Cardiac muscle cell (in vitro differentiated cells and primary cell): ENCODE measurements around the gene HOXC10. TPM values are rescaled to one million over a fixed set of nuclear protein-coding genes. Genes with fewer than 3 reads are reported as not detected.

Experiments
- DNase-seq, 2 donors: peaks; one replicate each; pipeline versions ENCODE4 v3.0.0 to v3.0.0-alpha.2; 2010 to 2017; ENCODE audit warnings: low read depth in 1 of 2, low spot score in 1 of 2
- H3K27ac ChIP-seq: fragments of 200-600 bp; sonication (generic); 2 replicates; pipeline ENCODE4 v1.5.1; 2016
- H3K27me3 ChIP-seq: fragments of 200-600 bp; sonication (generic); 2 replicates; pipeline ENCODE4 v1.6.0; 2016; ENCODE audit warnings: control low read depth
- H3K36me3 ChIP-seq: fragments of 200-600 bp; sonication (generic); 2 replicates; pipeline ENCODE4 v1.5.1; 2016; ENCODE audit warnings: control low read depth
- H3K4me1 ChIP-seq: fragments of 200-600 bp; sonication (generic); 2 replicates; pipeline ENCODE4 v1.8.1; 2017; ENCODE audit warnings: low read depth, mild to moderate bottlenecking, mixed run types
- H3K4me3 ChIP-seq: fragments of 200-600 bp; sonication (generic); 2 replicates; pipeline ENCODE4 v1.5.1; 2016; ENCODE audit warnings: mild to moderate bottlenecking
- H3K9me3 ChIP-seq: fragments of 200-600 bp; sonication (generic); 2 replicates; pipeline ENCODE4 v1.5.1; 2017; ENCODE audit warnings: low read depth, mild to moderate bottlenecking, control low read depth
- polyA plus RNA-seq: library from polyadenylated mRNA; unstranded; fragments of >200 nt; fragmentation: Nextera tagmentation; extraction: Ambion mirVana; gene quantifications from 2 replicates; pipeline ENCODE4 v1.2.1, GENCODE V29; 2016
- total RNA-seq: library from RNA; depleted of rRNA; stranded (reverse); fragments of >200 nt; gene quantifications from 2 replicates; pipeline ENCODE4 v1.2.3, GENCODE V29; 2016
- TF ChIP-seq, protein P1 (sequence below): IDR thresholded peaks from 2 replicates; pipeline ENCODE4 v1.5.1; 2012; ENCODE audit warnings: low read depth, mild to moderate bottlenecking, low read length

Gene HOXC10
- total and polyA plus RNA-seq, 2 experiments from 2014 or later = not detected

DNA sequence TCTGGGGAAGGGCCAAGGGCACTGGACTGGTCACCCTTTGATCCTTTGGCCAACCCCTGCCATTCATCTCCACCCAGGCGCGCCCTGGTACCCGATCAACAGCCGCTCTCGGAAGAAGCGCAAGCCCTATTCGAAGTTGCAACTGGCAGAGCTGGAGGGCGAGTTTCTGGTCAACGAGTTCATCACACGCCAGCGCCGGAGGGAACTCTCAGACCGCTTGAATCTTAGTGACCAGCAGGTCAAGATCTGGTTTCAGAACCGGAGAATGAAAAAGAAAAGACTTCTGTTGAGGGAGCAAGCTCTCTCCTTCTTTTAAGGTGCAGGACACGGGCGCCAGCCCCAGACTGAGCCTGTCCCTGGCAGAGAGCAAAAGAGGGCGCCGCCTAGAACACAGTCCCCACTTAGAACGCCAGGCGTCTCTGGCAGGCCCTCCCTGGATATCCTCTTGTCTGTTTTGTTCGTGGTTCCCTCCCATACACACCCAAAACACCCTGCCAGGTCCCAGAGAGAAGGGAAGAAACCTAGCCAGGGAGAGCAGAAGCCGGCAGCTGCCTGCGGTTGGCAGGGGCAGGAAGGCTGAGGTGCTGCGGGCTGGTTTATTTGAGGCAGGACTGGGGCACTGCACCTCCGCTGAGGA lies 28.6 kb upstream of the HOXC10 start:
- H3K36me3 ChIP-seq = no peaks in the 10 kb centered on the region
- no peak for DNase-seq
- TF ChIP-seq, protein P1, sequence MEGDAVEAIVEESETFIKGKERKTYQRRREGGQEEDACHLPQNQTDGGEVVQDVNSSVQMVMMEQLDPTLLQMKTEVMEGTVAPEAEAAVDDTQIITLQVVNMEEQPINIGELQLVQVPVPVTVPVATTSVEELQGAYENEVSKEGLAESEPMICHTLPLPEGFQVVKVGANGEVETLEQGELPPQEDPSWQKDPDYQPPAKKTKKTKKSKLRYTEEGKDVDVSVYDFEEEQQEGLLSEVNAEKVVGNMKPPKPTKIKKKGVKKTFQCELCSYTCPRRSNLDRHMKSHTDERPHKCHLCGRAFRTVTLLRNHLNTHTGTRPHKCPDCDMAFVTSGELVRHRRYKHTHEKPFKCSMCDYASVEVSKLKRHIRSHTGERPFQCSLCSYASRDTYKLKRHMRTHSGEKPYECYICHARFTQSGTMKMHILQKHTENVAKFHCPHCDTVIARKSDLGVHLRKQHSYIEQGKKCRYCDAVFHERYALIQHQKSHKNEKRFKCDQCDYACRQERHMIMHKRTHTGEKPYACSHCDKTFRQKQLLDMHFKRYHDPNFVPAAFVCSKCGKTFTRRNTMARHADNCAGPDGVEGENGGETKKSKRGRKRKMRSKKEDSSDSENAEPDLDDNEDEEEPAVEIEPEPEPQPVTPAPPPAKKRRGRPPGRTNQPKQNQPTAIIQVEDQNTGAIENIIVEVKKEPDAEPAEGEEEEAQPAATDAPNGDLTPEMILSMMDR = no peak
- no peaks in the 10 kb centered on the region for H3K9me3 ChIP-seq
- peaks cover 100% of the 10 kb centered on the region for H3K27me3 ChIP-seq
- H3K4me1 ChIP-seq = no peaks in the 10 kb centered on the region
- no peak overlapping the region for H3K4me3 ChIP-seq
- no peak overlapping the region for H3K27ac ChIP-seq

DNA sequence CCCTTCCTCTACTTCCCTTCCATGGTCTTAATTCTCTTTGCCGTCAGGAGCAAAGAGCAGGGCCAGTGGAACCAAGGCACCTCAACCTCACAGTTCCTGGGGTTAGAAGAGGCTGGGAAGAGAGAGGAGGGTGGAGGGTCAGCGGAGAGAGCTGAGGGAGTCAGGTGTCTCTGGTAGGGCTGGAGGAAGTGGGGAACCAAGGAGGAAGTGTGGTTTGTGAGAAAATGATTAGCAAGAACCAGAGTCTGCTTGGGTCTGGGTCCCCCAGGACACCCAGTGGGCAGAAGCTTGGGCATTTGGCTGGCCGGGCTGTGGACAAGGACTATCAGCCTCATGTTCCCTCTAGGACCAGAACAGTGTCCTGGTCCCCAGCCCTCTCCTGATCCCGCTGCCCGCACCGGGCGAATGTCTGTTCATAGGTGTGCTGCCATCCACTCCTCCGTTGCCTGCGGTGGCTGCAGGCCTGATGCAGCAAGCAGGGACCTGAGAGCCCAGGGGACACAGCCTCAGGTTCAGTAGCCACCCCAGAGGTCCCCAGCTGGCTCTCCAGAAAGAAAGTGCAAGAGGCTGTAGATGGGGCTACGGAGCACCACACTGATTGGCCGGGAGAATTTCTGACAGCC lies 27.9 kb upstream of the HOXC10 start:
- TF ChIP-seq, protein P1 = no peak
- H3K36me3 ChIP-seq = no peaks in the 10 kb centered on the region
- no peak overlapping the region for H3K4me3 ChIP-seq
- DNase-seq = no peak
- peaks cover 100% of the 10 kb centered on the region for H3K27me3 ChIP-seq
- no peak overlapping the region for H3K27ac ChIP-seq
- H3K9me3 ChIP-seq = no peaks in the 10 kb centered on the region
- H3K4me1 ChIP-seq = no peaks in the 10 kb centered on the region

DNA sequence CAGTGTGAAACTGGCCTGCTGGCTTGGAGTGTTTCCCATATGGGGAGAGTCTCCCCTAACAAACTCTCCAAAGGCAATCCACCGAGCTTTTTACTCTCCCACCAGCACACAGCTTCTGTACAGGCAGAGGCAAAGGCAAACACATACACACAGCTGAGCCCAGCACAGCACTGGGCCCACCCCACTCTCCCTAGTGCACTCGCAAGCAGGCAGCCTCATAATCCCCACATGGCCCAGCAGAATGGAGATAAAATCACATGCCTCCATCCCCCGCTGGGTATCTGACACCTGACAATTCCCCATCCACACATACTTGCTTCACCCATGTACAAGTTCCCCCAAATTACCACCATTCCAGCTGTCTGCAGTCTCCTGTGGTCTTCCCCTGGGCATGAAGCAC lies 26.8 kb upstream of the HOXC10 start:
- no peak for DNase-seq
- TF ChIP-seq, protein P1 = no peak
- H3K4me1 ChIP-seq = no peaks in the 10 kb centered on the region
- peaks cover 100% of the 10 kb centered on the region for H3K27me3 ChIP-seq
- no peaks in the 10 kb centered on the region for H3K9me3 ChIP-seq
- H3K27ac ChIP-seq = no peak overlapping the region
- H3K4me3 ChIP-seq = no peak overlapping the region
- H3K36me3 ChIP-seq = no peaks in the 10 kb centered on the region

DNA sequence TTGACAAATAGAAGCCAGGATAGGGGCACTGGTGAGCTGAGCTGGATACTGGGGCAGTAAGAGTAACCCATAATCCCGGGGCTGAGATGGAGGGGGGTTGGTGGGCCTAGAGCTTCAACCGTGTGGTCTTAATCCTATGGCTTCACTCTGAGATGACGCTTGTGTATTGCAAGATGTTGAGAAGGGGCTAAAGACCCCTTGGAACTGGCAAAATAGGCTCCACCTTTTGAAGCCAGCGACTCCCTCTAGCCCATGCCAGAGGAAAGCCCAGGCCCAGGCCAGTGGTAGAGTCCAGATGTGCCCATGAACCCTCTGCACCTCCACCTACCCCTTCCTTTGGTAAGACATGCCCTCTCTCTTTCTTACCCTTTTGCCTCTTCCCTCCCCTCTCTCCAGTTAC lies 25.6 kb upstream of the HOXC10 start:
- Histone ChIP-seq H3K27me3 (peaks cover 100% of the 10 kb centered on the region), H3K4me1 (no peaks in the 10 kb centered on the region), H3K4me3 (no peak overlapping the region), H3K36me3 (no peaks in the 10 kb centered on the region), H3K27ac (no peak overlapping the region), H3K9me3 (no peaks in the 10 kb centered on the region)
- TF ChIP-seq, protein P1 = no peak
- no peak for DNase-seq

DNA sequence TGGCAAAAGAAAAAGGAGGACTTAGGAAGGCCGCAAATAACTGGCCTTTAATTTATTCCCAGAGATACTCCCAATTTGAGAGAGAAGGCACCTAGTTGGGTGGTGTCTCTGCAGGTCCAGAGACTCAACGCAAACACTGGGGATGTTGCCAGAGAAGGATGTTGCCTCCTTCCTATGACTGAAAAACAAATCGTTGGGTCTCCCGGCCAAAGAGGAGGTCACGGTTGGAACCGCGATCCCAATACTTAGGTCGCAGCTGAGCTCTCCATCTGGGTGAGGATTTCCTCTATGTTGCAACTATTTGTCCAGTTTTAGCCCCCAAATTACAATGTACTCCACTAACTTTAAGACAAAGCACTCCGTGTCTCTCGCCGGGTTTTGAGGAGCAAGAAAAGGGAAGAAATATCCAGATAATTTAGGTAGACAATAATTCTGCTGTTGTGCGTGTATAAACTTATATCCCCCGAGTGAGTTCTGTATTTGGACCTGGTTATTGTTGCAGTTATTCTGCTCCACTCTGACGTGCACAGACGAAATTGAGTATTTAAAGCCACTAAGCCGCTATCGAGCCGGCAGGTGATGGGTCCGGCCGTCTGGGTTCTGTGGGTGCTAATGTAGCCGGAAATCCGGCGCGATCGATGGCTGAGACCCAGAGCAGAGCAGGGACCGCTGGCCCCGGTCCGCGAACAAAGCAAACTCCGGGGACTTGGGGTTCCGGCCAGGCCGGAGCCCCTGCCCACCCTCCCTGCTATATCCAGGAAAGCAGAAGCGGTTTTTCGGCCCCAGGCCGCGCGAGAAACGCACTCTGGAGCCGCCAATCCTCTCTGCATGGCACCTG lies 24.5 kb upstream of the HOXC10 start:
- Histone ChIP-seq H3K4me1 (no peaks in the 10 kb centered on the region), H3K27ac (no peak overlapping the region), H3K9me3 (no peaks in the 10 kb centered on the region), H3K36me3 (no peaks in the 10 kb centered on the region), H3K4me3 (no peak overlapping the region), H3K27me3 (peaks cover 100% of the 10 kb centered on the region)
- DNase-seq = no peak
- TF ChIP-seq, protein P1 = no peak
